HG03175 (cell line): Measurements from ENCODE around the gene SULT2B1.
"Not testable (repeated sequence)": the region's sequence is repeated elsewhere in the genome, so short reads cannot be mapped to it uniquely, and the experiment has no call there.

Experiments
- ATAC-seq: cut with Tn5 transposase; IDR thresholded peaks from one replicate; pipeline ENCODE4 v1.9.1; 2021; ENCODE audit warnings: mild to moderate bottlenecking, moderate library complexity; ENCODE audit not compliant: unreplicated experiment

SULT2B1 gene

GRCh38 chr19:48556825-48557224 is 4.9 kb downstream of the SULT2B1 start:
- ATAC-seq: no peak

GRCh38 chr19:48558018-48558684 is 6.2 kb downstream of the SULT2B1 start:
- ATAC-seq: no peak

GRCh38 chr19:48560095-48560530 is 8.1 kb downstream of the SULT2B1 start:
- ATAC-seq: no peak

GRCh38 chr19:48561412-48561811 is 9.4 kb downstream of the SULT2B1 start:
- ATAC-seq: no peak

GRCh38 chr19:48565090-48565489 is 13.1 kb downstream of the SULT2B1 start:
- no peak for ATAC-seq

GRCh38 chr19:48568345-48568886 is 16.4 kb downstream of the SULT2B1 start:
- ATAC-seq: no peak

- ATAC-seq: no peak
Observed at GRCh38 chr19:48569814-48570213, 17.8 kb downstream of the SULT2B1 start.

GRCh38 chr19:48571378-48572162 is 19.6 kb downstream of the SULT2B1 start:
- no peak for ATAC-seq

- no peak for ATAC-seq
Observed at GRCh38 chr19:48573163-48573505, 21.2 kb downstream of the SULT2B1 start.

GRCh38 chr19:48575931-48576622 is 24.1 kb downstream of the SULT2B1 start:
- no peak for ATAC-seq

GRCh38 chr19:48577908-48578307 is 25.9 kb downstream of the SULT2B1 start:
- not testable (repeated sequence) for ATAC-seq

- ATAC-seq: no peak
Observed at GRCh38 chr19:48578891-48579290, 26.9 kb downstream of the SULT2B1 start.

- no peak for ATAC-seq
Observed at GRCh38 chr19:48582168-48582567, 30.2 kb downstream of the SULT2B1 start.

- no peak for ATAC-seq
Observed at GRCh38 chr19:48587387-48587786, 35.4 kb downstream of the SULT2B1 start.

- ATAC-seq: peak; percentile 42
Observed at GRCh38 chr19:48588670-48589401, 36.9 kb downstream of the SULT2B1 start.

- ATAC-seq: no peak
Observed at GRCh38 chr19:48591021-48591420, 39.0 kb downstream of the SULT2B1 start.

GRCh38 chr19:48595171-48595570 is 43.2 kb downstream of the SULT2B1 start:
- ATAC-seq: no peak

- no peak for ATAC-seq
Observed at GRCh38 chr19:48595833-48596232, 43.9 kb downstream of the SULT2B1 start.

GRCh38 chr19:48596237-48596636 is 44.3 kb downstream of the SULT2B1 start:
- no peak for ATAC-seq

- ATAC-seq: no peak
Observed at GRCh38 chr19:48596679-48597465, 44.9 kb downstream of the SULT2B1 start.
